Lower lobe of right lung (tissue), 2 donors: ENCODE data around the gene GPHA2. TPM values are rescaled to one million over a fixed set of nuclear protein-coding genes. Genes with fewer than 3 reads are reported as not detected.

Experiments
- ATAC-seq, 2 donors: fragments of 200-7000 bp; cut with Tn5 transposase; one replicate each; pipeline ENCODE4 v1.9.1; 2020 to 2022; ENCODE audit warnings: mild to moderate bottlenecking in 2 of 2, moderate library complexity in 2 of 2
- DNase-seq: peaks from one replicate; pipeline ENCODE4 v3.0.0-alpha.2; 2020
- H3K27ac ChIP-seq: fragments of 200-600 bp; one replicate; pipeline ENCODE4 v1.8.0; 2022
- H3K27me3 ChIP-seq: fragments of 200-600 bp; one replicate; pipeline ENCODE4 v1.8.0; 2022; ENCODE audit warnings: low read depth
- H3K36me3 ChIP-seq: fragments of 200-600 bp; one replicate; pipeline ENCODE4 v1.8.0; 2022; ENCODE audit warnings: mild to moderate bottlenecking
- H3K4me1 ChIP-seq: fragments of 200-600 bp; one replicate; pipeline ENCODE4 v1.8.0; 2022
- H3K4me3 ChIP-seq: fragments of 200-600 bp; one replicate; pipeline ENCODE4 v1.8.0; 2022; ENCODE audit warnings: mild to moderate bottlenecking
- H3K9me3 ChIP-seq: fragments of 200-600 bp; one replicate; pipeline ENCODE4 v1.8.0; 2022
- intact Hi-C: fragments of 100-400 bp; cut with DNase I; formaldehyde crosslinking; loops from one replicate; pipeline ENCODE4 v1.11.0; 2022
- total RNA-seq: library from RNA; stranded (reverse); fragmentation: NEBNext Ultra II Directional; extraction: Animal tissue kit (Norgen Biotek cat#: 25700); gene quantifications from one replicate; pipeline ENCODE4 v1.2.1, GENCODE V29; 2021
- TF ChIP-seq, protein P1 (sequence below): fragments of 200-600 bp; IDR thresholded peaks from one replicate; pipeline ENCODE4 v1.8.0; 2022; ENCODE audit warnings: antibody characterized with exemption, mild to moderate bottlenecking
- donor health status: DM: no; HTN: yes; CAD: no; lungs with severe emphysema.

The GPHA2 gene
- total RNA-seq, 1 donor from 2014 or later = not detected

DNA sequence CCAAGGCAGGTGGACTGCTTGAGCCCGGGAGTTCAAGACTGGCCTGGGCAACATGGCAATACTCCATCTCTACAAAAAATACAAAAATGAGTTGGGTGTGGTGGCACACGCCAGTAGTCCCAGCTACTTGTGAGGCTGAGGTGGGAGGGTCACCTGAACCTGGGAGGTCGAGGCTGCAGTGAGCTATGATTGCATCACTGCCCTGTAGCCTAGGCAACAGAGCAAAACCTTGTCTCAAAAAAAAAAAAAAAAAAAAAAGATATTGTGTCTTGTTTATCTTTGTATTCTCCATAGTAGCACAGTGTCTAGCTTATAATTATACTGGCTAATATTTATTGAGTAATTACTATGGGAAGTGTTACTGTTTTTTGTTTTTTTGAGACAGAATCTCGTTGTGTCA is 15.8 kb upstream of the GPHA2 start:
- DNase-seq (no peak), ATAC-seq (no peak)
- Histone ChIP-seq H3K9me3 (no peaks in the 10 kb centered on the region), H3K27me3 (no peaks in the 10 kb centered on the region), H3K4me3 (no peak overlapping the region), H3K27ac (no peak overlapping the region), H3K4me1 (no peaks in the 10 kb centered on the region), H3K36me3 (no peaks in the 10 kb centered on the region)
- TF ChIP-seq, protein P1, sequence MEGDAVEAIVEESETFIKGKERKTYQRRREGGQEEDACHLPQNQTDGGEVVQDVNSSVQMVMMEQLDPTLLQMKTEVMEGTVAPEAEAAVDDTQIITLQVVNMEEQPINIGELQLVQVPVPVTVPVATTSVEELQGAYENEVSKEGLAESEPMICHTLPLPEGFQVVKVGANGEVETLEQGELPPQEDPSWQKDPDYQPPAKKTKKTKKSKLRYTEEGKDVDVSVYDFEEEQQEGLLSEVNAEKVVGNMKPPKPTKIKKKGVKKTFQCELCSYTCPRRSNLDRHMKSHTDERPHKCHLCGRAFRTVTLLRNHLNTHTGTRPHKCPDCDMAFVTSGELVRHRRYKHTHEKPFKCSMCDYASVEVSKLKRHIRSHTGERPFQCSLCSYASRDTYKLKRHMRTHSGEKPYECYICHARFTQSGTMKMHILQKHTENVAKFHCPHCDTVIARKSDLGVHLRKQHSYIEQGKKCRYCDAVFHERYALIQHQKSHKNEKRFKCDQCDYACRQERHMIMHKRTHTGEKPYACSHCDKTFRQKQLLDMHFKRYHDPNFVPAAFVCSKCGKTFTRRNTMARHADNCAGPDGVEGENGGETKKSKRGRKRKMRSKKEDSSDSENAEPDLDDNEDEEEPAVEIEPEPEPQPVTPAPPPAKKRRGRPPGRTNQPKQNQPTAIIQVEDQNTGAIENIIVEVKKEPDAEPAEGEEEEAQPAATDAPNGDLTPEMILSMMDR = no peak
- intact Hi-C loops = no loop called here

DNA sequence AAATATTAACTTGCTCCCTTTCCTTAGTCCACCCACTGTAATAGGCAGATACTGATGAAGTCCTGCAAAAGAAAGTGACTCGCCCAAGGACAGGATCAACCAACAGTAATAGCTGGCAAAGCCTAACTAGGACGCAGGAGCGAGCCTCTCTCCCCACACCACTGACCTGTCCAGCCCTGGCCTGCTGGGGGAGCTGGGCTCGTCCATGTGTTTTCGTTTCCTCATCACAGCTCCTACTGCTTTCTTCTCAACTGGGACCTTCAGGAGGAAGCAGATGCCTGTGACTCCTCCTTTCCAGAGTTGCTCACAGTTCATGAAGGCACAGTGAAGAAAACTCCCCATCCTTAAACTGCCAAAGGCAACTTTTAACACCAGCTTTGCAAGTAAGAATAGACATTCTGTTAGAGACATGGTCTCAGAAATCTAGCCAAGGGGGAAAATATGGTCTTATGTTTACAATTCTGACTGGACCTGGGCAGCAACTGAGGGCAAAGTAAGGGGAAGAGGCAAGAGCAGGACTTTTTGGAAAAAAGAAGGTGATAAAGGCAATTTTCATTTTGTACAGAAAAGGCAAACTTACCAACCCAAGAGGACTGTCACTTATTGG is 11.6 kb upstream of the GPHA2 start:
- H3K36me3 ChIP-seq = no peaks in the 10 kb centered on the region
- no peaks in the 10 kb centered on the region for H3K9me3 ChIP-seq
- DNase-seq = no peak
- H3K4me1 ChIP-seq = no peaks in the 10 kb centered on the region
- ATAC-seq = peak in 1 of 2 donors; percentile 45
- no peak overlapping the region for H3K27ac ChIP-seq
- TF ChIP-seq, protein P1 = peak; percentile 24
- intact Hi-C loops = no loop called here
- no peak overlapping the region for H3K4me3 ChIP-seq
- no peaks in the 10 kb centered on the region for H3K27me3 ChIP-seq

DNA sequence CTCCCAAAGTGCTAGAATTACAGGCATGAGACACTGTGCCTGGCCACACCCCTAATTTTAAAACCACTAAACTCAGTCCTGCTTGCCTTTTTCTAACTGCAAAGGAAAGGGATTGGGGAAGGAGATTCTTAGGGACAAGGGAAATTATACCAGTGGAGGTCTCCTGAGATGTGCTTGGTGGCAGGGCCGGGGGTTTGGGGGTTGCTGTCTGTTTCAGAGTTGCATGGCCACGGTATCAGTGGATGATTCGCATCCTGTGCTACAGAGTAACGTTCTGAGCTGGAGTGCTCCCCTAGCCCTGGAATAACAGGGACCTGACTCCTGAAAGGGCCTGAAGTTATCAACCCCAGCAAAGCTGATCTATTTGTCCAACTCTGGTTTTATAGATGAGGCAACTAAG is 846 bp upstream of the GPHA2 start:
- Histone ChIP-seq H3K36me3 (peaks cover 31% of the 10 kb centered on the region), H3K4me1 (no peaks in the 10 kb centered on the region), H3K9me3 (no peaks in the 10 kb centered on the region), H3K27ac (no peak overlapping the region), H3K4me3 (no peak overlapping the region), H3K27me3 (no peaks in the 10 kb centered on the region)
- TF ChIP-seq, protein P1 = no peak
- DNase-seq = no peak
- no peak for ATAC-seq
- intact Hi-C loops = no loop called here

DNA sequence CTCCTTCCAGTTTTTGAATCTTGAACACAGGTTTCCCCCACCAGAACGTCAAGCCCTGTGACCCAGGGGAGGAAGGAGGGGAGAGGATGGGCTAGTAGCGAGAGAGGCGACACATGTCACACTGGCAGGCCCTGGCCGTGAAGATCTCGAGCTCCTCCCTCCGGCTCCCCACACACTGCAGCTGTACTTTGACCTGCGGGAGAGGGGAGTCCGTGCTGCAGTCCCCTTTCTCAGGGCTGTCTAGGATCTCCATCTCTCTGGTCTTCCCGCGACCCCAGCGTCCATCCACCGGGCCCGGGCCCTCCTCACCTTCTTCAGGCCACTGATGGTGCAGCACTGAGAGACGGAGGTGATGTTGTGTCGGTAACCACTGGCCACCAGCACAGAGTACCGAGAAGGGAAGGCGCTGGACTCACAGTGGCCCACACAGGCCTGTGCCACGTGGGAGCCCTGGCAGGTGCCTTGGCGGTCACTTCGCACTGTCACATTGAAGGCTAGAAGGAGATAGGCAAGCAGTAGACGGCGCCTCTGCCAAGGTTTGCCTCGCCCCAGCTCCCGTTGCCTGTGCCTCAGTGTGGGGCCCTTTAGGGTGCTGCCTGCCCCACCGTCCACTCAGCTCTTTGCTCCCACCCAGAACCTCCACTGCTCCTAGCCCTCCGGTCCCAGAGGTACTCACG is 873 bp downstream of the GPHA2 start:
- Histone ChIP-seq H3K4me3 (no peak overlapping the region), H3K27me3 (no peaks in the 10 kb centered on the region), H3K4me1 (no peaks in the 10 kb centered on the region), H3K36me3 (peaks cover 48% of the 10 kb centered on the region), H3K27ac (no peak overlapping the region), H3K9me3 (no peaks in the 10 kb centered on the region)
- no peak for DNase-seq
- ATAC-seq = no peak
- intact Hi-C loops = no loop called here
- TF ChIP-seq, protein P1 = no peak

DNA sequence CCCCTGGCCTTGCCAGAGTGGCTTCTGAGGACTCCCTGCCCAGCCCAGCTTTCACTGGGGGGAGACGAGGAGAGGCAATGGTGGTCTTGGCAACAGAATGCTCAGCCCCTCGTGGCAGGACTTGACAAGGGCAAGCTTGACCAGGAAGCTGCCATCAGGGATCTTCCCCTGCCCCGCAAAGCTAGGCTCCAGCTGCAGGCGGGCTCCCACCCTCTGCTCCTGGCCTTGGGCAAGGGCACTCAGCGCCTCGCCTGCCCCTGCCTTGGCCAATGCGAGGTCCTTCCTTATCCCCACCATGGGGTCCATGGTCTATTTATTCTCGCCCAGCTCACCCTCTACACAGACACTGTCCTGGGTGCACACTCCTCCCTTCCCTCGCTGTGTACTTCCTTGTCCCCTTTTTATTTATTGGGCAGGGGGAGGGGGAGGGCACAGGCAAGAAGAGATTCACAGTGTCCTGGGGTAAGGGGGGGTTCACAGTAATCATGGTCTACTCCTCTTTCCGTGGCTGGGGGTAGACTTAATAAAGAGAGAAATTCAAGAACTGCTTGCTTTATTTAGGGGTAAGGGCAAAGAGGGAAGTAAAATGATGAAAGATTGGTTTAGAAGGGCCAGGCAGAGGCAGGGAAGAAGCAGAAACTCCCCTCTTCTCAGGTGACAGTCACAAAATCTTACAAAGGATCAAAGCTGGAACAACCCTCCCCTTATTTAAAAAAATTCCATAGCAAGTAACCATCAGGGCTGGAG is 1.6 kb downstream of the GPHA2 start:
- Histone ChIP-seq H3K27ac (no peak overlapping the region), H3K36me3 (peaks cover 55% of the 10 kb centered on the region), H3K4me3 (no peak overlapping the region), H3K9me3 (no peaks in the 10 kb centered on the region), H3K27me3 (no peaks in the 10 kb centered on the region), H3K4me1 (no peaks in the 10 kb centered on the region)
- ATAC-seq (no peak), DNase-seq (no peak)
- TF ChIP-seq, protein P1 = no peak
- intact Hi-C loops = no loop called here
